Small intestine (tissue), 7 donors: ENCODE results near the gene PALLD. TPM values are rescaled to one million over a fixed set of nuclear protein-coding genes. Genes with fewer than 3 reads are reported as not detected.
"Not testable (repeated sequence)": the region's sequence is repeated elsewhere in the genome, so short reads cannot be mapped to it uniquely, and the experiment has no call there.

Experiments used
- DNase-seq, 2 donors: peaks; one replicate each; pipeline versions ENCODE4 v3.0.0 to v3.0.0-alpha.2; 2013
- FAIRE-seq: peaks from 2 replicates; lab custom pipeline; 2012; peaks lifted over from hg19 to GRCh38; lab: Jason Lieb, UNC
- H3K27ac ChIP-seq, 3 donors: one replicate each; pipeline ENCODE4 v1.5.1; 2013; ENCODE audit warnings: low read length in 2 of 3, mild to moderate bottlenecking in 2 of 3, control low read depth in 1 of 3, inconsistent platforms in 1 of 3, low read depth in 1 of 3, moderate library complexity in 1 of 3
- H3K27me3 ChIP-seq, 3 donors: one replicate each; pipeline ENCODE4 v1.6.1; 2013; ENCODE audit warnings: low read length in 3 of 3, inconsistent platforms in 1 of 3; ENCODE audit not compliant: control insufficient read depth in 3 of 3, insufficient read depth in 3 of 3
- H3K36me3 ChIP-seq, 3 donors: one replicate each; pipeline ENCODE4 v1.6.1; 2013; ENCODE audit warnings: low read length in 3 of 3, inconsistent platforms in 1 of 3, low read depth in 1 of 3, mild to moderate bottlenecking in 1 of 3, moderate library complexity in 1 of 3; ENCODE audit not compliant: control insufficient read depth in 3 of 3, insufficient read depth in 2 of 3
- H3K4me1 ChIP-seq, 3 donors: one replicate each; pipeline ENCODE4 v1.6.1; 2013; ENCODE audit warnings: low read length in 2 of 3, inconsistent platforms in 1 of 3, low read depth in 1 of 3, mild to moderate bottlenecking in 1 of 3, moderate library complexity in 1 of 3; ENCODE audit not compliant: control insufficient read depth in 3 of 3, insufficient read depth in 2 of 3
- H3K4me3 ChIP-seq, 3 donors: one replicate each; pipeline ENCODE4 v1.5.1; 2013; ENCODE audit warnings: low read length in 3 of 3, control low read depth in 1 of 3, inconsistent platforms in 1 of 3, low read depth in 1 of 3, mild to moderate bottlenecking in 1 of 3, moderate library complexity in 1 of 3
- H3K9me3 ChIP-seq, 2 donors: one replicate each; pipeline ENCODE4 v1.6.1; 2013; ENCODE audit warnings: low read depth in 1 of 2, low read length in 1 of 2; ENCODE audit not compliant: control insufficient read depth in 2 of 2, insufficient read depth in 1 of 2
- WGBS, 3 donors: extraction: QIAGEN DNeasy Blood & Tissue Kit; methylation state at CpG; one replicate each; pipeline ENCODE4 v1.1.7; 2013; 5-methylcytosine and 5-hydroxymethylcytosine counted together
- polyA plus RNA-seq, 4 donors: library from polyadenylated mRNA; stranded (reverse) in 3 of 4; unstranded in 1 of 4; fragments of 200-250 nt in 3 of 4; fragments of 120-200 nt in 1 of 4; gene quantifications; one replicate each; pipeline versions ENCODE4 v1.2.1 to v1.2.3, GENCODE V29; 2013
- donor health status: healthy with polysubstance abuse.
- donor health status: control.
- donor health status: control.
- donor health status: Bipolar disorder and iron deficiency.
- donor health status: healthy.

Gene PALLD
- polyA plus RNA-seq, 4 donors = 31.3 to 58.9 (median 38.0) TPM

GRCh38 chr4:168803052-168803451 lies 306.2 kb downstream of the PALLD start:
- WGBS, 3 donors = 77 to 85% (median 83%) methylated on average over 5 of the region's 5 CpGs
- not testable (repeated sequence) for FAIRE-seq

GRCh38 chr4:168803732-168804131 lies 306.9 kb downstream of the PALLD start:
- peaks cover 0 to 4% (median 0%) of the 10 kb centered on the region in 3 donors for H3K4me1 ChIP-seq
- 73 to 85% (median 84%) methylated on average over 4 of the region's 4 CpGs for WGBS, 3 donors
- no peak for DNase-seq
- no peak for FAIRE-seq
- no peaks in the 10 kb centered on the region for H3K9me3 ChIP-seq
- H3K36me3 ChIP-seq = no peaks in the 10 kb centered on the region
- H3K27ac ChIP-seq = no peak overlapping the region
- no peaks in the 10 kb centered on the region for H3K27me3 ChIP-seq
- no peak overlapping the region for H3K4me3 ChIP-seq

More at GRCh38 chr4:168803052-168803451, 306.2 kb downstream of the PALLD start:
- H3K36me3 ChIP-seq, H3K4me1 ChIP-seq, H3K4me3 ChIP-seq, H3K27ac ChIP-seq, H3K27me3 ChIP-seq, H3K9me3 ChIP-seq, DNase-seq: not testable (repeated sequence)

- no peak for FAIRE-seq
- 81 to 86% (median 82%) methylated on average over 3 of the region's 3 CpGs for WGBS, 3 donors
Measured at GRCh38 chr4:168804146-168804545, 307.3 kb downstream of the PALLD start.

GRCh38 chr4:168805341-168805740 lies 308.5 kb downstream of the PALLD start:
- Histone ChIP-seq H3K4me1 (peaks cover 0 to 4% (median 0%) of the 10 kb centered on the region in 3 donors), H3K27ac (no peak overlapping the region), H3K27me3 (no peaks in the 10 kb centered on the region), H3K4me3 (no peak overlapping the region), H3K9me3 (no peaks in the 10 kb centered on the region), H3K36me3 (no peaks in the 10 kb centered on the region)
- WGBS, 3 donors = 85 to 88% (median 86%) methylated on average over 5 of the region's 5 CpGs
- FAIRE-seq (no peak), DNase-seq (no peak)

More at GRCh38 chr4:168804146-168804545, 307.3 kb downstream of the PALLD start:
- no peaks in the 10 kb centered on the region for H3K36me3 ChIP-seq
- no peak overlapping the region for H3K27ac ChIP-seq
- no peak overlapping the region for H3K4me3 ChIP-seq
- no peaks in the 10 kb centered on the region for H3K9me3 ChIP-seq
- no peak for DNase-seq
- peaks cover 0 to 4% (median 0%) of the 10 kb centered on the region in 3 donors for H3K4me1 ChIP-seq
- no peaks in the 10 kb centered on the region for H3K27me3 ChIP-seq

DNA sequence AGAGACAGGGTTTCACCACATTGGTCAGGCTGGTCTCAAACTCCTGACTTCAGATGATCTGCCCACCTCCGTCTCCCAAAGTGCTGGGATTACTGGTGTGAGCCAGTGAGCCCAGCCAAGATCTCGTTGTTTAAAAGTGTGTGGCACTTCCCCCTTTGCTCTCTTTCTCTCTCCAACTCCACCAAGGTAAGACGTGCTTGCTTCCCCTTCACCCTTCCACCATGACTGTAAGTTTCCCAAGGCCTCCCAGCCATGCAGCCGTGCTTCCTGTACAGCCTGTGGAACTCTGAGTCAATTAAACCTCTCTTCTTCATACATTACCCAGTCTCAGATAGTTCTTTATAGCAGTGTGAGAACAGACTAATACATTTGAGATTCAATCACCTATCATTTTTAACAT lies 309.4 kb downstream of the PALLD start:
- not testable (repeated sequence) for H3K9me3 ChIP-seq, FAIRE-seq, H3K4me3 ChIP-seq, DNase-seq, H3K27me3 ChIP-seq, H3K4me1 ChIP-seq, H3K27ac ChIP-seq, H3K36me3 ChIP-seq
- WGBS, 3 donors = 86 to 88% (median 86%) methylated on average over 4 of the region's 4 CpGs

GRCh38 chr4:168811207-168811606 lies 314.4 kb downstream of the PALLD start:
- no peak for DNase-seq
- Histone ChIP-seq H3K27me3 (no peaks in the 10 kb centered on the region), H3K36me3 (no peaks in the 10 kb centered on the region), H3K4me1 (no peaks in the 10 kb centered on the region), H3K4me3 (no peak overlapping the region), H3K27ac (no peak overlapping the region), H3K9me3 (no peaks in the 10 kb centered on the region)
- 86 to 91% (median 90%) methylated on average over 3 of the region's 3 CpGs for WGBS, 3 donors
- FAIRE-seq = no peak

GRCh38 chr4:168811786-168812651 lies 315.2 kb downstream of the PALLD start:
- Histone ChIP-seq H3K36me3 (no peaks in the 10 kb centered on the region), H3K9me3 (no peaks in the 10 kb centered on the region), H3K4me3 (no peak overlapping the region), H3K27ac (no peak overlapping the region), H3K27me3 (no peaks in the 10 kb centered on the region), H3K4me1 (peaks cover 0 to 5% (median 0%) of the 10 kb centered on the region in 3 donors)
- 72 to 76% (median 73%) methylated on average over 9 of the region's 9 CpGs for WGBS, 3 donors
- DNase-seq (no peak), FAIRE-seq (no peak)

- no peaks in the 10 kb centered on the region for H3K9me3 ChIP-seq
- no peak overlapping the region for H3K27ac ChIP-seq
- FAIRE-seq = no peak
- no peak for DNase-seq
- H3K4me3 ChIP-seq = no peak overlapping the region
- H3K36me3 ChIP-seq = no peaks in the 10 kb centered on the region
- WGBS, 3 donors = 75 to 92% (median 86%) methylated on average over 6 of the region's 6 CpGs
- H3K4me1 ChIP-seq = peaks cover 0 to 10% (median 0%) of the 10 kb centered on the region in 3 donors
- H3K27me3 ChIP-seq = no peaks in the 10 kb centered on the region
Measured at GRCh38 chr4:168812806-168813205, 316.0 kb downstream of the PALLD start.
